HG02571 (cell line): Measurements from ENCODE around the gene P2RY14.

Experiments
- ATAC-seq: cut with Tn5 transposase; IDR thresholded peaks from one replicate; pipeline ENCODE4 v1.9.1; 2021; ENCODE audit warnings: mild to moderate bottlenecking, moderate library complexity; ENCODE audit not compliant: unreplicated experiment

Gene P2RY14

GRCh38 chr3:151216641-151217607 lies 61.4 kb downstream of the P2RY14 start:
- no peak for ATAC-seq

GRCh38 chr3:151214459-151214858 lies 63.9 kb downstream of the P2RY14 start:
- ATAC-seq, result no peak

DNA sequence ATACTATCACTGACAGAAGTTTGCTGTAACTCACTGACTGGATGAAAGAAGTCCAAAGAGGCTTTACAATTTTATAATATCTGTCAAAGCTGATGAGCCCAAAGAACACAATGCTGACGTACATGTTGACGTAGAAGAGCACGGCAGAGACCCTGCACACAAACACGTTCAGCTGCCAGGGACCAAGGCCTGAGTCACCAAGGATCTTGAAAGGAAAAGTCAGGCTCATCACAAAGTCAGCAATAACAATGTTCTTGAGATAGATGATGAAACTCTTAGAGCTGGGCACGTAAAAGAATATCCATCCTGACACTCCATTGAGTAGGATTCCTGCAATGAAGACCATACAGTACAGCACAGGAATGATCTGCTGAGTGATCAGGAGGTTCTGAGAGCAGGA lies 64.5 kb downstream of the P2RY14 start:
- ATAC-seq, result no peak

DNA sequence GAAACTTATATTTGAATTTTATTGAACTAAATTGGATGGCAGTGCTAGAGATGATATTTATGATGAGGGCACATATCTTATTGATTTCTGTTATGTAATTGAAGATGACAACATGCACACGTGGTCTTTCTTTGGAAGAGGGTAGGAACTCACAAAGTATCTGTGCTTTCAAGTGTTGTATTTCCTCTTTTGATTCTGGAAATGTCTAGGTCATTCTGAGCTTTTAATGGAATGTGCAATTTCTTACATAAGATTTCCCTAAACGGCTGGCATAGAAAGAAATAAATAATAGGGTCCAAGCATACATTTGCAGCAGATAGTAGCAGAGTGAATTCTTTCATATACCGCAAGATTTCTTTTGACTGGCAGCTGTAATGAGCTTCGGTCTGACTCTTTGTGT lies 65.2 kb downstream of the P2RY14 start:
- ATAC-seq, result no peak

- ATAC-seq, result no peak
Measured at GRCh38 chr3:151210676-151211381, 67.5 kb downstream of the P2RY14 start.

- no peak for ATAC-seq
Measured at GRCh38 chr3:151209654-151210053, 68.7 kb downstream of the P2RY14 start.

- no peak for ATAC-seq
Measured at GRCh38 chr3:151206201-151206600, 72.1 kb downstream of the P2RY14 start.

- ATAC-seq, result no peak
Measured at GRCh38 chr3:151205482-151205881, 72.9 kb downstream of the P2RY14 start.

DNA sequence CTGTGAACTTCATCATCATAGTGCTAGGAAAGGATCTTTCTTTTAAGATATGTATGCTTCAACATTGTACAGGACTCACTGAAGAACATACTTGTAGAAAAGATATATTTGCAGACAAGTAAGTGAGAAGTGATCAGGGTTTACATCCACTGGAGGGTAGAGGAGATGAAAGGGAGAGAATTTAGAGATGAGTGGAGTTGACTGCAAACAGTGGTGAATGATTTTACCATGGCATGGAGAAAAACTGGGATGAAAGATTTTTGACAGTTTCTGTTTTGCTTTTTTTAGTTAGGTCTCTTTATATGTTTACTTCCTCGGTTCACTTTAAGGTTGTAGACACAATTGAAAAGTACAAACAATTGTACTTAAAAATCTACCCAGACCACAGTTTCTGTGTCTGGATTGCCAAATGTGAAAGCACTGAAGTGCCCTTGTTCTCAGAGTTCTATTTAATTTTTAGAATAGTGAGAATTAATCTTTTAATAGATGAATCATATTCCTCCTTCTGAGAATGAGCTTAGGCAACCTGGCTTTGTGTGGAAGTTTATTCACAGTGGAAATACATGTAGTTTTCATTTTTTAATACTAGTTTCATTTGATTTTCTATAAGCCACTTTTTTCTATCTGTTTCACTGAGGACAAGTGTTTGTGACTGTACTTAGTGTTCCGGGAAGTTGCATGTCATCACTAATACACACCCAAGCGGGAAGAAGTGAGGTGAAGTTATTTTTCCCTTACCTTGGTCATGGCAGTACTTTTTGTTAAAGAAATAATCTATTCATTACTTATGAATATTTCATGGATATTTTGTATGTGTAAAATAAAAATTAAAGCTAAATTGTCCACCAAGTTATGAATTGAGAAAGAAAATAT lies 73.6 kb downstream of the P2RY14 start:
- ATAC-seq, result no peak

DNA sequence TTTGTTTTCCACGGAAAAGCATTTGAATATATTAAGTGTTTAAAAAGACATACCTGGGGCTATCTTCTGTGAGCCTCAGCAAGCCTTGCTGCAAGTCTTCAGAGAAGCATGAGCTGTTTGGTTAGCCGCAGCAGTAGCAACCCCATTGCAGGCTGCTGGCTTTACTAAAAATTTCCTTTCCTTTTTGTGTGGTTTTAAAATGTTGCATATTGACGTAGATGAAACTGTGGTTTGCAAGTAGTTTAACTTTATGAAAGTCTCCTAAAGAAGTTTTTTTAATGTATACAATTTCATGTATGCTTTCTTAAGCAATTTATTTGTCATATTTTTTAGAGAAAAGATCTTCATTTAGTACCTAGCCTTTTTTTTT lies 75.3 kb downstream of the P2RY14 start, which contains the start of gene GPR171:
GPR171 (minus strand) TSS at position 166 of the 370 bp plus-strand sequence. CDS start 3,830 bp downstream, outside the sequence.
- peak; percentile 87 for ATAC-seq

DNA sequence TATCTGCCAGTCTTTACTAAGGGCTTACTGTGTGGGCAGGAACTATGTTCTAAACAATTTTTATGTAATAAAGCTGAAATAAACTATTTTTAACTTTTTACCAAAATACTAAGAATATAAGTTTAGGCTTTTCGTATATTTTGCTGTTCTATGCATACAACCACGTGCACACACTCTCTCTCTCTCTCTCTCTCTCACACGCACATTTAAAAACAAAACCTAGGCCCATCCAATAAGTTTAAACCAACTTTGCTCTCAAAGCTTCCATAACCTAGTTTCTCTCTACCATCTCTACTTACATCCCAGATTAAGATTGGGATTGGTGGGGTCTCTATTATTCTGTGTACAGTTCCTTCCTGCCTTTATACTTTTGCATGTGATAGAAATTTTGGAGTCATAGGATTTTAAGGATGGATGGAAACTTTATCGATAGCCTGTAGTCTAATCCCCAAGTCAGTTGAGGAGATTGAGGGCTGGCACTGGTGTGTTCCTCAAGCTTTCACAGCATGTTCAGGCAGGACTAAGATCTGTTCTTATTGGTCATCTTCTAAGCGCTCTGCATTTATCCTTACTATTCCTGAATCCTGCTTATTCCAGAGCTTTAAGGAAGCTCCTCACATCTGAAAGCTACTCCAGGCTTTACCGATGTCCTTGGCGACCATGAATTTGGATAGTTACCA lies 77.2 kb downstream of the P2RY14 start:
- ATAC-seq, result no peak

- no peak for ATAC-seq
Measured at GRCh38 chr3:151200586-151200985, 77.8 kb downstream of the P2RY14 start.

DNA sequence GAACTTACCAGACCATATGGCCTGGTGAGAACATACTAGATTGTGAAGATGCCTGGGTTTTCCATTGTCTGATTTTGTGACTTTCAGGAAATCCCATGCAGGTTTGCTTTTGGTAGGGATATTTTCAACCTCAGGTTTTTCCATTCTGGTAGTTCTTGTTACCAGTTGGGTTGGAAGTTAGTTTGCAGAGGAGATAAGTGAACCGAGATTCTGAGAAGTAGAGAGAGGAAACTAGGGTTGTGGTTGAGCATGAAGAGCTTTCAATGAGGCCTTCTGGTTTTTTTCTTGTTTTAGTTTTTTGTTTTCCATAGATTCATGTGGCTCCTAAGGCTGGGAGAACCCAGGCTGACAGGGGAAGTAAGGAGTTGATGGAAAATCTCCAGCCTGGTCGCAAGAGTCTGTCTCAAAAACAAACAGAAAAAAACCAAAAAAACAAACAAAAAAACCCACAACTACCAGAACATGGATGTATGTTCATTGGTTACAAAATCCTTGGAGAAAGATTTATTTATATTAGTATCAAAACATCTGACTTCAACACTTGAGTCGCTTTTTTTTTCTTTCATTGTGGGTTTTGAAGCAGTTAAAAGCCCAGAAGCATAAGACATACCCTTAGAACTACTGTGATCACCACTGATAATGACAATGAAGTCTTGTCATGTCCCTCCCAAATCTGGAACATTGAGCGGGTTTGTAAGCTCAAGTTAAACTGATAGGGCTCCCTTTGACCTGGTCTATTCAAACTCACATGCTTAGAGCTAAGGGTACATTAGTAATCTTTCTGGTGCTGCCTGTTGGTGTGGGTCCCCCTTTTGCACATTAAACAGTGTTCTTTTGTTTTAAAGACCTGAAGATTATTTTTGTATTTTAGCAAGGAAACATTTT lies 78.5 kb downstream of the P2RY14 start:
- no peak for ATAC-seq

- ATAC-seq, result no peak
Measured at GRCh38 chr3:151198849-151199248, 79.5 kb downstream of the P2RY14 start.

DNA sequence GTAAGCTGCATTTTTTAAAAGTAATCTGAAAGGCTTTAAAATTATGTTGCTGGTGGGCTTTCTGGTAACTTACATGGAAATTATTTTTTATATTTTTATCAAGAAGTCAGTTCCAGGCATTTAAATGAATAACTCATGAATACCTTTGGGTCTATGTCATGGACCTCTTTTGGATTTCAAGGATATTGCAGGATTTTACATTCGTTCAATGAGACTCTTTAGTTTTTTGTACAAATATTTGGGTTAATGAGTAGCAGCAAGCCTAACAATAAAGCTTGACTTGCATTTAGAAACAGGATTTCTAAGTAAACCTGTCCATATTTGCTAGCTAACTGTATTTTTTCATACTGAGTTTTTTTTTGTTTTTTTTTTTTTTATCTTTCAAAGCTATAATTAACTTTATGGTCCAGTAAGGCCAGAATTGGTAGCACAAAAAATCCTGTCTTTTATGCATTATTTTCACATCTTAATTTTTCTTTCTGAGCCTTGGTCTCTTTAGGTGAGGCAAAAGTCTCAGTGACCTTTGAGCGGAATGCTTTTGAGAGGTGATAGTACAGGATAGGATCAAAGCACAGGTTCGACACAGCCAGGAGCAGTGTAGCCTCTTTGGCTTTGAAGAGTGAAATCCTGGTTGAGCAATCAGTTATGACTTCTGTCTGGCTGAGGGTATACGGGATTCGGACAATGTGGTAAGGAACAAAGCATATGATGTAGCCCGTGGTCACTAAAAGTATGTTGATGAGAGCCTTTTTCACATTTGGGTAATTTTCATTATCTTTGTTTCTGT lies 80.2 kb downstream of the P2RY14 start:
- no peak for ATAC-seq

DNA sequence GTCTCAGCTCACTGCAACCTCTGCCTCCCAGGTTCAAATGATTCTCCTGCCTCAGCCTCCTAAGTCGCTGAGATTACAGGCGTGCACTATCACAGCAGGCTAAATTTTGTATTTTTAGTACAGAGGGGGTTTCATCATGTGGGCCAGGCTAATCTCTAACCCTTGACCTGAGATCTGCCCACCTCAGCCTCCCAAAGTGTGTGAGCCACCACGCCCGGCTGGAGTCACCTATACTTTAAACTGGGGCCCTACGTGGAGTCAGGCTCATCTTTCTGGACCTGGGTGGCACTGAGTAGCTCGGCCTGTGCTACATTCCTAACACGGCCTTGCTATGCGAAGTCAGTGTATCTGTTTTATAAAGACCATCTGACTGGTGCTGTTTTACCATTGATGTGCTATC lies 81.1 kb downstream of the P2RY14 start:
- no peak for ATAC-seq

- ATAC-seq, result no peak
Measured at GRCh38 chr3:151196434-151196833, 81.9 kb downstream of the P2RY14 start.

DNA sequence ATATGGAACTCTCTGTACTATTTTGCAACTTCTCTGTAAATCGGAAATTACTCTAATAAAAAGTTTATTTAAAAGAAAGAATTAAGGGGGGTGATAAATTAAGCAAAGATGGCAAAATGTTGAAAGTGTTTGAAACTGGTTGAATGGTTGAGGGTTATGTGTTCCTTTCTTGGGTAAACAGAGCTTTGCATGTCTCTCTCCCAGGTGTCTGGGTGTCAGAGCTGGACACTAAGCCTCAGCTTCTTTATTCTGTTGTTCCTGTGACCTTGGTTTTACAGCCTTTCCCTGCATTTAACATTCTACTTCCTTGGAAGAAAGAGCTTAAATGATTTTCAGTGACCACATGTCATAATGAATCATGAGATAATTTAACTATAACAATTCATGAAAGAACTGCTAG lies 82.5 kb downstream of the P2RY14 start:
- no peak for ATAC-seq

GRCh38 chr3:151192545-151192944 lies 85.8 kb downstream of the P2RY14 start:
- no peak for ATAC-seq
